ENCODE measurements around the gene RTF2.

DNA sequence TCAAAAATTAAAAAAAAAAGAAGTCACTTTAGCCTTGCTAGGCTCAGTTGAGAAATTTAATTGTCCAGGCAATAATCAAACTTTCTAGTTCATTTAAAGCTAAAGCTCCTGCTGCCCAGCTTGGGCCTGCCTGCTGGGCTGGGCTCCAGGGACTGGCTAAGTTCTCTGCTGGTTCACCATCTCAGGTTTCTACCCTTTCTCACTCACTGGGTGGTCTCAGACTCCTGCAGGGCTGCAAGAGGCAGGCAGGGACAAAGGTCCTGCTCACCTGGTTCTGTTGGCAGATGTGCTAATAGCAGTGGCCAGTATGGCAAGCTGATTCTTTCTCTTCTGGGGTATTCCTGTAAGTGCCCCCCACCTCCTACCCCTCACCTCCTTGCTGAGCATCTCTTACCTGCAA lies 21.2 kb upstream of the RTF2 start:
- TF ChIP-seq, protein P1, sequence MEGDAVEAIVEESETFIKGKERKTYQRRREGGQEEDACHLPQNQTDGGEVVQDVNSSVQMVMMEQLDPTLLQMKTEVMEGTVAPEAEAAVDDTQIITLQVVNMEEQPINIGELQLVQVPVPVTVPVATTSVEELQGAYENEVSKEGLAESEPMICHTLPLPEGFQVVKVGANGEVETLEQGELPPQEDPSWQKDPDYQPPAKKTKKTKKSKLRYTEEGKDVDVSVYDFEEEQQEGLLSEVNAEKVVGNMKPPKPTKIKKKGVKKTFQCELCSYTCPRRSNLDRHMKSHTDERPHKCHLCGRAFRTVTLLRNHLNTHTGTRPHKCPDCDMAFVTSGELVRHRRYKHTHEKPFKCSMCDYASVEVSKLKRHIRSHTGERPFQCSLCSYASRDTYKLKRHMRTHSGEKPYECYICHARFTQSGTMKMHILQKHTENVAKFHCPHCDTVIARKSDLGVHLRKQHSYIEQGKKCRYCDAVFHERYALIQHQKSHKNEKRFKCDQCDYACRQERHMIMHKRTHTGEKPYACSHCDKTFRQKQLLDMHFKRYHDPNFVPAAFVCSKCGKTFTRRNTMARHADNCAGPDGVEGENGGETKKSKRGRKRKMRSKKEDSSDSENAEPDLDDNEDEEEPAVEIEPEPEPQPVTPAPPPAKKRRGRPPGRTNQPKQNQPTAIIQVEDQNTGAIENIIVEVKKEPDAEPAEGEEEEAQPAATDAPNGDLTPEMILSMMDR (conservative IDR thresholded peaks at IDR 0.05): no peak
- no peak for TF ChIP-seq ZFX (IDR thresholded peaks at IDR 0.05)

All from C4-2B (cell line).